Vagina (tissue), 2 donors: Measurements from ENCODE around the gene CACNA1D.

Experiments
- POLR2A ChIP-seq, 2 donors: fragments of 450-650 bp; IDR thresholded peaks; one replicate each; pipeline ENCODE4 v1.6.1; 2017; ENCODE audit warnings: antibody characterized with exemption in 2 of 2, mild to moderate bottlenecking in 2 of 2, moderate library complexity in 2 of 2
- POLR2AphosphoS5 ChIP-seq, 2 donors: sonication (generic); formaldehyde crosslinking; IDR thresholded peaks; one replicate each; pipeline ENCODE4 v1.9.0; 2017; ENCODE audit warnings: antibody characterized with exemption in 2 of 2, mild to moderate bottlenecking in 2 of 2, low read depth in 1 of 2; ENCODE audit not compliant: insufficient read depth in 1 of 2
- TF ChIP-seq, protein P1 (sequence below), 3 experiments: fragments of 450-650 bp in 2 of 3; fragments of 200-600 bp in 1 of 3; sonication (generic) in 1 of 3; IDR thresholded peaks; one replicate each; pipeline ENCODE4 v1.5.1; 2017 to 2019; ENCODE audit warnings: antibody characterized with exemption in 3 of 3, mild to moderate bottlenecking in 2 of 3, moderate library complexity in 2 of 3

DNA sequence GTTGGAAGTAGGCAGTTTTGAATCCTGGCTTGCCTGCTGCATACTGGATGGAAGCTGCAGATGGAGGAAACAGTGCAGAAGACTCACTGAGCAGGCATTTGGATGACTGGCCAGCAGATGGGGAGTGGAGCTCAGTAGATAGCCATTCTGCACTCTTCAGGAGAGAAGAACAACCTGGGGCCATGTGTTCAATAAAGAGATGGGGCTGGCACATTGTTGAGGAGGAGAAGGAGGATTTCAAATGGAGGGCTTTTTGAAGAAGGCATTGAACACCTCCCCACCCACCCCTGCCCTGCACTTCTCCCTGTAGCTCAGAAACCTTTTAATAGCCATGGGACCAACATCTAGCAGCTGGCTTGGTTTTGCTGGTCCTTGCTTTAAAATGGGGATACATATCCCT, 109.8 kb downstream of the CACNA1D start:
- TF ChIP-seq, protein P1, sequence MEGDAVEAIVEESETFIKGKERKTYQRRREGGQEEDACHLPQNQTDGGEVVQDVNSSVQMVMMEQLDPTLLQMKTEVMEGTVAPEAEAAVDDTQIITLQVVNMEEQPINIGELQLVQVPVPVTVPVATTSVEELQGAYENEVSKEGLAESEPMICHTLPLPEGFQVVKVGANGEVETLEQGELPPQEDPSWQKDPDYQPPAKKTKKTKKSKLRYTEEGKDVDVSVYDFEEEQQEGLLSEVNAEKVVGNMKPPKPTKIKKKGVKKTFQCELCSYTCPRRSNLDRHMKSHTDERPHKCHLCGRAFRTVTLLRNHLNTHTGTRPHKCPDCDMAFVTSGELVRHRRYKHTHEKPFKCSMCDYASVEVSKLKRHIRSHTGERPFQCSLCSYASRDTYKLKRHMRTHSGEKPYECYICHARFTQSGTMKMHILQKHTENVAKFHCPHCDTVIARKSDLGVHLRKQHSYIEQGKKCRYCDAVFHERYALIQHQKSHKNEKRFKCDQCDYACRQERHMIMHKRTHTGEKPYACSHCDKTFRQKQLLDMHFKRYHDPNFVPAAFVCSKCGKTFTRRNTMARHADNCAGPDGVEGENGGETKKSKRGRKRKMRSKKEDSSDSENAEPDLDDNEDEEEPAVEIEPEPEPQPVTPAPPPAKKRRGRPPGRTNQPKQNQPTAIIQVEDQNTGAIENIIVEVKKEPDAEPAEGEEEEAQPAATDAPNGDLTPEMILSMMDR (IDR thresholded peaks at IDR 0.05): no peak
- TF ChIP-seq POLR2AphosphoS5 (IDR thresholded peaks at IDR 0.05; ENCODE audit: insufficient read depth in 1 of 2, low read depth in 1 of 2): no peak
- TF ChIP-seq POLR2A (IDR thresholded peaks at IDR 0.05): no peak
